Testis (tissue), 3 donors: ENCODE data around the gene RNF212. TPM values are rescaled to one million over a fixed set of nuclear protein-coding genes. Genes with fewer than 3 reads are reported as not detected.

Experiments used
- DNase-seq: peaks from one replicate; pipeline ENCODE4 v3.0.0-alpha.2; 2019
- H3K27ac ChIP-seq, 2 donors: fragments of 200-600 bp; sonication (generic); one replicate each; pipeline ENCODE4 v1.5.1; 2019
- H3K27me3 ChIP-seq: fragments of 200-600 bp; sonication (generic); one replicate; pipeline ENCODE4 v1.5.1; 2019
- H3K36me3 ChIP-seq: fragments of 200-600 bp; sonication (generic); one replicate; pipeline ENCODE4 v1.5.1; 2017; ENCODE audit warnings: low read depth; ENCODE audit errors: missing control alignments
- H3K4me1 ChIP-seq: fragments of 200-600 bp; sonication (generic); one replicate; pipeline ENCODE4 v1.5.1; 2019
- H3K4me3 ChIP-seq, 2 donors: fragments of 200-600 bp; sonication (generic); one replicate each; pipeline ENCODE4 v1.5.1; 2017 to 2019
- H3K9me3 ChIP-seq: fragments of 200-600 bp; sonication (generic); one replicate; pipeline ENCODE4 v1.5.1; 2017
- CTCF ChIP-seq, 3 experiments: fragments of 450-650 bp in 2 of 3; fragments of 200-600 bp in 1 of 3; sonication (generic) in 1 of 3; IDR thresholded peaks; one replicate each; pipeline ENCODE4 v1.5.1; 2016 to 2019; ENCODE audit warnings: antibody characterized with exemption in 3 of 3, mild to moderate bottlenecking in 2 of 3, moderate library complexity in 1 of 3
- POLR2A ChIP-seq: fragments of 450-650 bp; IDR thresholded peaks from one replicate; pipeline ENCODE4 v1.6.1; 2017; ENCODE audit warnings: antibody characterized with exemption, mild to moderate bottlenecking, moderate library complexity
- WGBS, 2 donors: methylation state at CpG; one replicate each; pipeline ENCODE4 v1.1.5; 2018; 5-methylcytosine and 5-hydroxymethylcytosine counted together
- intact Hi-C: fragments of 100-400 bp; cut with DNase I; formaldehyde crosslinking; loops from one replicate; pipeline ENCODE4 v1.15.1; 2023; ENCODE audit warnings: low total_unique reads
- polyA plus RNA-seq: library from polyadenylated mRNA; stranded (reverse); fragments of 350-450 nt; fragmentation: Illumina TruSeq; extraction: RNeasy Lipid Tissue Mini Kit (QIAGEN cat#74804); gene quantifications from one replicate; pipeline ENCODE4 v1.2.3, GENCODE V29; 2014; ENCODE audit warnings: low read depth, low replicate concordance; ENCODE audit not compliant: insufficient read depth
- total RNA-seq, 2 donors: library from RNA; depleted of rRNA; stranded (reverse); fragments of >200 nt; gene quantifications; one replicate each; pipeline ENCODE4 v1.2.3, GENCODE V29; 2016

The RNF212 gene
- total and polyA plus RNA-seq, 3 donors from 2014 or later, result 21.0 to 40.3 (median 33.6) TPM

DNA sequence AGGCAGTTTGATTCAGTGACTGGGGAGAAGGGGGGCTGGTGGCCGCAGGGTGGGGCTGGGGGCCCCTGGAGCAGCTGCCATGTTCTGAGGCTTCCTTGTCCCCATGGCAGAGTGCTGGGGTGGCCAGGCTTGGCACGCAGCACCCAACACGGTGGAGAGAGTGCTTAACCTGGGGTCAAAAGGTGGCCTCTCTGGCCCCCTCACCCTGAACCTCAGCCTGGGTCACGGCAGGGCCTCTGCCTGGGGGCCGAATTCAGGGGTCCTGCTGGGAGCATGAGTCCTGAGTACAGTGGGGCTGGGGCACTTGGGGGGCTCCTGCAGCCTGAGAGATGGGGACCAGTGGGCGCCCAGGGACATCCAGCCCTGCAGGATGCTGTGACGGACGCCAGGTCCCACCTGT is 82.0 kb downstream of the RNF212 start:
- peaks cover 13% of the 10 kb centered on the region for H3K4me1 ChIP-seq

GRCh38 chr4:1030559-1030958 is 82.8 kb downstream of the RNF212 start:
- WGBS, 2 donors, result 58 to 77% methylated on average over 11 to 16 of the region's 16 CpGs
- intact Hi-C loops, result no loop called here
- DNase-seq, result no peak
- no peaks in the 10 kb centered on the region for H3K36me3 ChIP-seq
- no peaks in the 10 kb centered on the region for H3K9me3 ChIP-seq
- no peaks in the 10 kb centered on the region for H3K27me3 ChIP-seq
- no peak overlapping the region for H3K4me3 ChIP-seq
- TF ChIP-seq POLR2A (no peak), CTCF (IDR thresholded peaks at IDR 0.05) (no peak)
- H3K4me1 ChIP-seq, result peaks cover 13% of the 10 kb centered on the region
- no peak overlapping the region for H3K27ac ChIP-seq

More for the DNA sequence above, 82.0 kb downstream of the RNF212 start:
- Histone ChIP-seq H3K9me3 (no peaks in the 10 kb centered on the region), H3K4me3 (no peak overlapping the region), H3K27ac (no peak overlapping the region), H3K36me3 (no peaks in the 10 kb centered on the region), H3K27me3 (no peaks in the 10 kb centered on the region)
- intact Hi-C loops, result no loop called here
- TF ChIP-seq CTCF (IDR thresholded peaks at IDR 0.05) (no peak), POLR2A (no peak)
- no peak for DNase-seq
- 91% methylated on average over 6 of the region's 8 CpGs; no CpG with 5 or more reads in 1 of the 2 donors for WGBS, 2 donors

- Histone ChIP-seq H3K36me3 (no peaks in the 10 kb centered on the region), H3K4me1 (peaks cover 10% of the 10 kb centered on the region), H3K27me3 (no peaks in the 10 kb centered on the region), H3K27ac (no peak overlapping the region), H3K4me3 (no peak overlapping the region), H3K9me3 (no peaks in the 10 kb centered on the region)
- 68 to 83% methylated on average over 3 to 12 of the region's 12 CpGs for WGBS, 2 donors
- no peak for DNase-seq
- TF ChIP-seq POLR2A (no peak), CTCF (IDR thresholded peaks at IDR 0.05) (no peak)
- intact Hi-C loops, result no loop called here
Measured at GRCh38 chr4:1030031-1030430, 83.3 kb downstream of the RNF212 start.

DNA sequence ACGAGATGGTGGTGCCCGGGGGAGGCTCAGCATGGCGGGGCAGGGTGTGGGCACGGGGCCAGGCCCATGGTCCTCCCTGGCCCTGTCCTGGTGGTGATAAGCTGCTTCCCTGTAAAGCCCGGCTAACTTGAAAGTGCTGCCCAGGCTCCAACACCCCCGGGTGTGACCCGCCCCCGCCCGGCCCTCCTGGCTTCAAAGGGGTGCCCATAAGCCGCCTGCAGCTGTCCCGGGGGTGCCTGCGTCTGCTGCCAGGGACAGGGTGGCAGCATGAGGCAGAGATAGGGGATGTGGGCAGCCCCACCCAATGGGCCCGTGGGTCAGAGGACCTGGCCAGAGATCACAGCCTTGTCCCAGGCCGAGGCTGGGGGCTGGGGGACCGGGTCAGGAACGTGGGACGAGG is 83.8 kb downstream of the RNF212 start:
- TF ChIP-seq CTCF (IDR thresholded peaks at IDR 0.05) (no peak), POLR2A (no peak)
- intact Hi-C loops, result no loop called here
- Histone ChIP-seq H3K4me1 (peaks cover 5% of the 10 kb centered on the region), H3K27me3 (no peaks in the 10 kb centered on the region), H3K4me3 (no peak overlapping the region), H3K27ac (no peak overlapping the region), H3K9me3 (no peaks in the 10 kb centered on the region), H3K36me3 (no peaks in the 10 kb centered on the region)
- 53 to 64% methylated on average over 6 to 17 of the region's 17 CpGs for WGBS, 2 donors
- no peak for DNase-seq

DNA sequence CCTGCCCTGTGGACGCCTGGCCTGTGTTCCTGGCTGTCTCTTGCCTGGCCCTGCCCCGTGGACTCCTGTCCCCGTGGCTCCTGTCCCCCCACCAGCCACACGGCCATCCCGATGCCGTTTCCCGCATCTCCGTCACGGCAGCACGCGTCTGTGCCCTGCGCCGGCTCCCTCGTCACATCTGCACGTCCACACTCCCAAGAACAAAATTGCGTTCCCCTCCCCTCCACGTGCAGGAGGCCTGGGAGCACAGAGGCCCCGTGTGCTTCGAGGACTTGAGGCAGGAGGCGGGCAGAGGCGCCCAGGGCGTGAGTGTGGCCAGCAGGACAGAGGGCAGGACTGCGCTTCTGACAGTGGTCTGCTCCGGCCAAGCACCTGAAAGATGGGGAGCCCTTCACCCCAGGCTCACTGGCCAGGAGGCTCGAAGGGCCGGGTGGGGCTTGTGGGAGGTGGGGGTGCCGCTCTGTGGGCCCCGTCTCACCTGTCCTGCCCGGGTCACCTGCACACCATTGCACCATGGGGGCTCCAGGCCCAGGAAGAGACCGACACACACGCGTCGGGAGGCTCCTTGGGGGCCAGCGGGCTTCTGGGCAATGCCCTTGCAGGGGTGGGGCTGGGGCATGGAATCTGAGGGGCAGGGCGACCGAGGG is 84.7 kb downstream of the RNF212 start:
- WGBS, 2 donors, result 82 to 89% methylated on average over 22 to 34 of the region's 36 CpGs
- Histone ChIP-seq H3K27ac (no peak overlapping the region), H3K36me3 (no peaks in the 10 kb centered on the region), H3K27me3 (no peaks in the 10 kb centered on the region), H3K4me3 (no peak overlapping the region), H3K4me1 (no peaks in the 10 kb centered on the region), H3K9me3 (no peaks in the 10 kb centered on the region)
- no peak for DNase-seq
- TF ChIP-seq CTCF (IDR thresholded peaks at IDR 0.05) (no peak), POLR2A (no peak)
- intact Hi-C loops, result no loop called here
